ENCODE measurements around the gene SLC9A3.

SLC9A3 gene

GRCh38 chr5:442335-443238 lies 81.7 kb downstream of the SLC9A3 start, which contains the start of gene EXOC3:
Gene EXOC3 (plus strand): TSS chr5:443176. CDS start chr5:446206, 3,030 bp downstream.
- DNase-seq (ENCODE audit: low read depth), result peak; percentile 64

- no peak for DNase-seq (ENCODE audit: low read depth)
Measured at GRCh38 chr5:441996-442334, 82.3 kb downstream of the SLC9A3 start.

- no peak for DNase-seq (ENCODE audit: low read depth)
Measured at GRCh38 chr5:440401-441201, 83.6 kb downstream of the SLC9A3 start.

- no peak for DNase-seq (ENCODE audit: low read depth)
Measured at GRCh38 chr5:439636-440035, 84.6 kb downstream of the SLC9A3 start.

GRCh38 chr5:439181-439580 lies 85.1 kb downstream of the SLC9A3 start:
- no peak for DNase-seq (ENCODE audit: low read depth)

- DNase-seq (ENCODE audit: low read depth), result no peak
Measured at GRCh38 chr5:438481-438981, 85.7 kb downstream of the SLC9A3 start.

- DNase-seq (ENCODE audit: low read depth), result no peak
Measured at GRCh38 chr5:437281-437771, 86.9 kb downstream of the SLC9A3 start.

- no peak for DNase-seq (ENCODE audit: low read depth)
Measured at GRCh38 chr5:436641-436975, 87.6 kb downstream of the SLC9A3 start.

GRCh38 chr5:435961-436640 lies 88.1 kb downstream of the SLC9A3 start:
- no peak for DNase-seq (ENCODE audit: low read depth)

- no peak for DNase-seq (ENCODE audit: low read depth)
Measured at GRCh38 chr5:435156-435790, 89.0 kb downstream of the SLC9A3 start.

- DNase-seq (ENCODE audit: low read depth), result no peak
Measured at GRCh38 chr5:434443-435146, 89.7 kb downstream of the SLC9A3 start.

- no peak for DNase-seq (ENCODE audit: low read depth)
Measured at GRCh38 chr5:433836-434235, 90.4 kb downstream of the SLC9A3 start.

- no peak for DNase-seq (ENCODE audit: low read depth)
Measured at GRCh38 chr5:432928-433791, 91.1 kb downstream of the SLC9A3 start.

- DNase-seq (ENCODE audit: low read depth), result no peak
Measured at GRCh38 chr5:432201-432927, 91.9 kb downstream of the SLC9A3 start.

GRCh38 chr5:431711-432050 lies 92.6 kb downstream of the SLC9A3 start:
- no peak for DNase-seq (ENCODE audit: low read depth)

- peak; percentile 30 for DNase-seq (ENCODE audit: low read depth)
Measured at GRCh38 chr5:431001-431710, 93.1 kb downstream of the SLC9A3 start.

- DNase-seq (ENCODE audit: low read depth), result no peak
Measured at GRCh38 chr5:430214-430925, 93.9 kb downstream of the SLC9A3 start.

- DNase-seq (ENCODE audit: low read depth), result no peak
Measured at GRCh38 chr5:429453-430188, 94.6 kb downstream of the SLC9A3 start.

Data from iris pigment epithelial cell (primary cell).